Measurements from ENCODE around the gene POMZP3. TPM values are rescaled to one million over a fixed set of nuclear protein-coding genes. Genes with fewer than 3 reads are reported as not detected.

Gene POMZP3
- total RNA-seq, 120 experiments from 2014 or later = 8.2 to 28.9 (median 18.4) TPM

Other genes with a start within 250 kb of the POMZP3 start
- gene SSC4D, start 217.6 kb downstream of the POMZP3 start, total RNA-seq = 1 to 10 TPM in 93 of 120 experiments, under 1 TPM in 27; 0.35 to 3.7 (median 1.3) TPM
- gene ZP3, start 202.3 kb downstream of the POMZP3 start, total RNA-seq = 10 to 100 TPM in 20 of 120 experiments, 1 to 10 TPM in 80, under 1 TPM in 17, not detected in 3; 0.43 to 21.9 (median 2.7) TPM
- 10 to 100 TPM in 119 of 120 experiments, 1 to 10 TPM in 1; 9.7 to 39.2 (median 19.3) TPM for gene DTX2, start 165.6 kb downstream of the POMZP3 start, total RNA-seq
- 1 to 10 TPM in 109 of 120 experiments, under 1 TPM in 10, not detected in 1; 0.50 to 8.0 (median 2.4) TPM for gene UPK3B, start 116.7 kb downstream of the POMZP3 start, total RNA-seq
- gene SPDYE16, start 84.0 kb downstream of the POMZP3 start, total RNA-seq = 1 to 10 TPM in 51 of 120 experiments, under 1 TPM in 53, not detected in 16; 0.22 to 3.6 (median 0.98) TPM